ENCODE data around the gene PAK1. TPM values are rescaled to one million over a fixed set of nuclear protein-coding genes. Genes with fewer than 3 reads are reported as not detected.

Gene PAK1
- polyA plus RNA-seq (2012; ENCODE audit: missing spikeins): 72.2 TPM

GRCh38 chr11:77473801-77474683, at the start of gene PAK1:
Gene PAK1 (minus strand): TSS chr11:77474094. CDS start chr11:77392520, 81,574 bp downstream.
- peak; percentile 99 for FAIRE-seq
- TF ChIP-seq POLR2A (IDR thresholded peaks at IDR 0.05; ENCODE audit: low read depth, low read length): no peak; the same call in 1 of the 2 replicates
- 0 out of 2 replicates have a peak, but pooled peaks have one; percentile 10 for TF ChIP-seq TAF1 (IDR thresholded peaks at IDR 0.05; ENCODE audit: borderline replicate concordance, low read depth, low read length)
- TF ChIP-seq POLR2AphosphoS5 (IDR thresholded peaks at IDR 0.05; ENCODE audit: low read depth, low read length): peak; percentile 22
- DNase-seq (ENCODE audit: insufficient read length): peak; percentile 72

- no peak for DNase-seq (ENCODE audit: insufficient read length)
- no peak for TF ChIP-seq TAF1 (IDR thresholded peaks at IDR 0.05; ENCODE audit: borderline replicate concordance, low read depth, low read length)
- TF ChIP-seq POLR2AphosphoS5 (IDR thresholded peaks at IDR 0.05; ENCODE audit: low read depth, low read length): no peak
- TF ChIP-seq POLR2A (IDR thresholded peaks at IDR 0.05; ENCODE audit: low read depth, low read length): no peak
- no peak for FAIRE-seq
These were observed 48.3 kb upstream of the PAK1 start for GRCh38 chr11:77522215-77522614.

GRCh38 chr11:77519847-77520246, 46.0 kb upstream of the PAK1 start:
- no peak for FAIRE-seq
- no peak for DNase-seq (ENCODE audit: insufficient read length)
- TF ChIP-seq POLR2A (IDR thresholded peaks at IDR 0.05; ENCODE audit: low read depth, low read length): no peak
- no peak for TF ChIP-seq POLR2AphosphoS5 (IDR thresholded peaks at IDR 0.05; ENCODE audit: low read depth, low read length)
- no peak for TF ChIP-seq TAF1 (IDR thresholded peaks at IDR 0.05; ENCODE audit: borderline replicate concordance, low read depth, low read length)

- FAIRE-seq: no peak
- DNase-seq (ENCODE audit: insufficient read length): no peak
- no peak for TF ChIP-seq POLR2A (IDR thresholded peaks at IDR 0.05; ENCODE audit: low read depth, low read length)
- no peak for TF ChIP-seq TAF1 (IDR thresholded peaks at IDR 0.05; ENCODE audit: borderline replicate concordance, low read depth, low read length)
- TF ChIP-seq POLR2AphosphoS5 (IDR thresholded peaks at IDR 0.05; ENCODE audit: low read depth, low read length): no peak
These were observed 44.6 kb upstream of the PAK1 start for GRCh38 chr11:77518471-77518870.

GRCh38 chr11:77517753-77518152, 43.9 kb upstream of the PAK1 start:
- no peak for DNase-seq (ENCODE audit: insufficient read length)
- no peak for FAIRE-seq
- TF ChIP-seq TAF1 (IDR thresholded peaks at IDR 0.05; ENCODE audit: borderline replicate concordance, low read depth, low read length): no peak
- TF ChIP-seq POLR2AphosphoS5 (IDR thresholded peaks at IDR 0.05; ENCODE audit: low read depth, low read length): no peak
- no peak for TF ChIP-seq POLR2A (IDR thresholded peaks at IDR 0.05; ENCODE audit: low read depth, low read length)

- FAIRE-seq (no peak), DNase-seq (ENCODE audit: insufficient read length) (no peak)
- TF ChIP-seq POLR2AphosphoS5 (IDR thresholded peaks at IDR 0.05; ENCODE audit: low read depth, low read length) (no peak), TAF1 (IDR thresholded peaks at IDR 0.05; ENCODE audit: borderline replicate concordance, low read depth, low read length) (no peak), POLR2A (IDR thresholded peaks at IDR 0.05; ENCODE audit: low read depth, low read length) (no peak)
These were observed 43.3 kb upstream of the PAK1 start for GRCh38 chr11:77517226-77517625.

- no peak for DNase-seq (ENCODE audit: insufficient read length)
- TF ChIP-seq POLR2AphosphoS5 (IDR thresholded peaks at IDR 0.05; ENCODE audit: low read depth, low read length): no peak
- TF ChIP-seq TAF1 (IDR thresholded peaks at IDR 0.05; ENCODE audit: borderline replicate concordance, low read depth, low read length): no peak
- no peak for TF ChIP-seq POLR2A (IDR thresholded peaks at IDR 0.05; ENCODE audit: low read depth, low read length)
- FAIRE-seq: no peak
These were observed 41.6 kb upstream of the PAK1 start for GRCh38 chr11:77515483-77515882.

- FAIRE-seq: no peak
- TF ChIP-seq POLR2A (IDR thresholded peaks at IDR 0.05; ENCODE audit: low read depth, low read length): no peak
- TF ChIP-seq POLR2AphosphoS5 (IDR thresholded peaks at IDR 0.05; ENCODE audit: low read depth, low read length): no peak
- TF ChIP-seq TAF1 (IDR thresholded peaks at IDR 0.05; ENCODE audit: borderline replicate concordance, low read depth, low read length): no peak
- no peak for DNase-seq (ENCODE audit: insufficient read length)
These were observed 41.2 kb upstream of the PAK1 start for GRCh38 chr11:77515063-77515462.

GRCh38 chr11:77512092-77512491, 38.2 kb upstream of the PAK1 start:
- no peak for FAIRE-seq
- no peak for DNase-seq (ENCODE audit: insufficient read length)
- TF ChIP-seq POLR2A (IDR thresholded peaks at IDR 0.05; ENCODE audit: low read depth, low read length) (no peak), POLR2AphosphoS5 (IDR thresholded peaks at IDR 0.05; ENCODE audit: low read depth, low read length) (no peak), TAF1 (IDR thresholded peaks at IDR 0.05; ENCODE audit: borderline replicate concordance, low read depth, low read length) (no peak)

- FAIRE-seq: no peak
- TF ChIP-seq POLR2A (IDR thresholded peaks at IDR 0.05; ENCODE audit: low read depth, low read length) (no peak), POLR2AphosphoS5 (IDR thresholded peaks at IDR 0.05; ENCODE audit: low read depth, low read length) (no peak), TAF1 (IDR thresholded peaks at IDR 0.05; ENCODE audit: borderline replicate concordance, low read depth, low read length) (no peak)
These were observed 37.0 kb upstream of the PAK1 start for GRCh38 chr11:77510851-77511250.

GRCh38 chr11:77510095-77510494, 36.2 kb upstream of the PAK1 start:
- DNase-seq (ENCODE audit: insufficient read length) (no peak), FAIRE-seq (no peak)
- TF ChIP-seq TAF1 (IDR thresholded peaks at IDR 0.05; ENCODE audit: borderline replicate concordance, low read depth, low read length): no peak

More at GRCh38 chr11:77510851-77511250, 37.0 kb upstream of the PAK1 start:
- no peak for DNase-seq (ENCODE audit: insufficient read length)

GRCh38 chr11:77508019-77508418, 34.1 kb upstream of the PAK1 start:
- no peak for FAIRE-seq
- no peak for DNase-seq (ENCODE audit: insufficient read length)
- TF ChIP-seq POLR2AphosphoS5 (IDR thresholded peaks at IDR 0.05; ENCODE audit: low read depth, low read length) (no peak), TAF1 (IDR thresholded peaks at IDR 0.05; ENCODE audit: borderline replicate concordance, low read depth, low read length) (no peak), POLR2A (IDR thresholded peaks at IDR 0.05; ENCODE audit: low read depth, low read length) (no peak)

Measured in GM12892 (cell line).